GM19239 (cell line): Measurements from ENCODE around the gene KCNJ16.

Source experiments
- DNase-seq: peaks from one replicate; pipeline ENCODE4 v3.0.0; 2011; ENCODE audit warnings: low spot score; ENCODE audit not compliant: insufficient read length
- FAIRE-seq: peaks from 2 replicates; lab custom pipeline; 2011; peaks lifted over from hg19 to GRCh38; lab: Jason Lieb, UNC

KCNJ16 gene

DNA sequence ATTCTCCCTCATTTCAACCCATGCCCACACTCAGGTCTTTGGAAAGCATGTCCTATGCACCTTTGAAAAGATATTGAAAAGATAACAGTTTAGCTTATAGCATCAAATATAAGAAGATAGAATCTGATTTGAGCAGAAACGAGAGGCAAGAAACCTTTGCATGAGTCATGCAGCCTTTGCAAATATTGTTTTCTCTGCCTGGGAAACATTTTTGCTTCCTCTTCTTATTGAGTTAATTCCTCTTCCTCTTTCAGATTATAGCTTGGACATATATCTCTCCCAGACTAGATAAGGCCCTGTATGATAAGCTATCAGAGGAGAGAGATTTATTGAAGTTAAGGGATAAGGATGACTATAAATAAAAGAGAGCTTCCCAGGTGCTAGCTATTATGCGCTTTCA is 48.2 kb downstream of the KCNJ16 start:
- no peak for DNase-seq

DNA sequence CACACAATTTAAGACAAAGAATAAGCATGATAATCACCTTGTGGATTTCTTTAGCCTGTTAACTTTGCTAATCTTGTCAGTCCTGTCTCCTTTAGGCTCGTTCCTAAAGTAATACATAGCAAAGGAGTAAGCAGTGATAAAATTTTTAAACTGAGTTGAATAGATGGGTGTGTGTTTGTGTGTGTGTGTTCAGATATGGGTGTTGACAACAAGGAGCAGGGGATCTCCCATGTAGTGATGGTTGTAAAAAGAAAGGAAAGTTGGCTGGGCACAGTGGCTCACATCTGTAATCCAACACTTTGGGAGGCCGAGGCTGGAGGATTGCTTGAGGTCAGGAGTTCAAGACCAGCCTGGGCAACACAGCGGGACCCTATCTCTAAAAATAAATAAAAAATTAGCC is 49.7 kb downstream of the KCNJ16 start:
- FAIRE-seq (no peak), DNase-seq (no peak)

More for the DNA sequence above, 48.2 kb downstream of the KCNJ16 start:
- FAIRE-seq: no peak

GRCh38 chr17:70127221-70127873 is 52.3 kb downstream of the KCNJ16 start:
- FAIRE-seq (no peak), DNase-seq (no peak)

DNA sequence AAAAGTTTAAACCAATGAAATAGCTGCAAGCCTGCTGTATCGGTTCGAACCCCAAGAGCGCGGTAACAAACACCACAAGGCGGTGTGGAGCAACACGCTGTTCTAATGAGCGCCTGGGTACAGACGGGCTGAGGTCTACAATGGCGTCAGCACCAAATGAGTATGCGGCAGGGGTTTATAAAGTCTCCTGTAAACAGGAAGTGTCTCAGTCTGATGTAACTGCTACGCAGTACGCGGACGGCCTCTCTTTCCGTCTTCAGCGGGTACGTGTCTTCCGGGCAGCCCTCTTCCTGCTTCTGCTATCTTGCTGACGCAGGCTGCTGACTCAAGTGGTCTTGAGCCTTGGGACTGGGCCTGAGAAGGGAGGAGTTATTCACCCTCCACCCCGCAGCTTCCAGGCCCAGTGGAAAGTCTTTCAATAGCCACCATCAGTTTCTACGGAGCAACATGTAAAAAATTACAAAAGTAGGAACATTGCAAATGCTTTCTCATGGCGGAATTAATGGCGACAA is 53.8 kb downstream of the KCNJ16 start:
- FAIRE-seq (no peak), DNase-seq (no peak)

DNA sequence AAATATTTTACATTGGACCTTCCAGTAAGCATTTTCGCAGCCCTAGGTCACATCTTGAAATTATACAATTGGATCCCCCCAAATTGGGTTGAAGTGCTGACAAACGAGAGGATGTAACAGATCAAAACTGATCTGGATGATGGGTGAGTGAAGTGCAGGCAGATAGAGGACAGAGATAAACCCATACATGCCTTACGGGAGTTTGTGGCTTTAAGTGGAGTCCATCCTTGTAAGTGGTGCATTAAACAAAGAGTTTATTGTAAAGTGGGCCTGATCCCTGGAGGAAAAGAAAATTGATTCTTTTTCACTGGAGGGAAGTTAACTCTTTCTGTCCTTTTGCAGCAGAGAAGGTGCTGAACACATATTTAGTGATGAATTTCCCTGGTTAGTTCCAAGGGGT is 55.3 kb downstream of the KCNJ16 start:
- FAIRE-seq (no peak), DNase-seq (no peak)

DNA sequence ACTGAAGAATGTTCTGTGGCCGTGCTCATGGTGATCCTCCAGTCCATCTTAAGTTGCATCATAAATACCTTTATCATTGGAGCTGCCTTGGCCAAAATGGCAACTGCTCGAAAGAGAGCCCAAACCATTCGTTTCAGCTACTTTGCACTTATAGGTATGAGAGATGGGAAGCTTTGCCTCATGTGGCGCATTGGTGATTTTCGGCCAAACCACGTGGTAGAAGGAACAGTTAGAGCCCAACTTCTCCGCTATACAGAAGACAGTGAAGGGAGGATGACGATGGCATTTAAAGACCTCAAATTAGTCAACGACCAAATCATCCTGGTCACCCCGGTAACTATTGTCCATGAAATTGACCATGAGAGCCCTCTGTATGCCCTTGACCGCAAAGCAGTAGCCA is 57.5 kb downstream of the KCNJ16 start:
- no peak for FAIRE-seq
- DNase-seq: no peak

GRCh38 chr17:70134042-70134441 is 59.0 kb downstream of the KCNJ16 start:
- no peak for DNase-seq
- no peak for FAIRE-seq

DNA sequence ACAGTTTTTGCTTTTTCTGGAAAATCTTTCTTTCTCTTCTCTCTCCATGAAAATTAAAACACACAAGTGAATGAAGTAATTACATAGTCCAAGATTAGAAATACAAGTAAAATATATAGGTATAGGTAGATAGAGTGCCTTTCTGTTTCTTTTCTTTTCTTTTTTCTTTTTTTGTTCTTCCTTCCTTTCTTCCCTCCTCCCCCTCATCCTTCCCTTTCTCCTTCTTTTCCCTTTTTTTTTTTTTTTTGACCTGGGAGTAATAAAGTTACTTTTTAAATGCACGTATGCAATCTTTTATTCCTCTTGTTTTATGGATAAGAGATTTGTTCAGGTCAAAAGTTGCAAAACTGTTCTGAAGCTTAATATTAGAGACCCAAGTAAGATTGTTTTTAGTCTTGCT is 59.8 kb downstream of the KCNJ16 start:
- FAIRE-seq: no peak

GRCh38 chr17:70136131-70136530 is 61.1 kb downstream of the KCNJ16 start:
- FAIRE-seq (no peak), DNase-seq (no peak)

More for the DNA sequence above, 59.8 kb downstream of the KCNJ16 start:
- no peak for DNase-seq

DNA sequence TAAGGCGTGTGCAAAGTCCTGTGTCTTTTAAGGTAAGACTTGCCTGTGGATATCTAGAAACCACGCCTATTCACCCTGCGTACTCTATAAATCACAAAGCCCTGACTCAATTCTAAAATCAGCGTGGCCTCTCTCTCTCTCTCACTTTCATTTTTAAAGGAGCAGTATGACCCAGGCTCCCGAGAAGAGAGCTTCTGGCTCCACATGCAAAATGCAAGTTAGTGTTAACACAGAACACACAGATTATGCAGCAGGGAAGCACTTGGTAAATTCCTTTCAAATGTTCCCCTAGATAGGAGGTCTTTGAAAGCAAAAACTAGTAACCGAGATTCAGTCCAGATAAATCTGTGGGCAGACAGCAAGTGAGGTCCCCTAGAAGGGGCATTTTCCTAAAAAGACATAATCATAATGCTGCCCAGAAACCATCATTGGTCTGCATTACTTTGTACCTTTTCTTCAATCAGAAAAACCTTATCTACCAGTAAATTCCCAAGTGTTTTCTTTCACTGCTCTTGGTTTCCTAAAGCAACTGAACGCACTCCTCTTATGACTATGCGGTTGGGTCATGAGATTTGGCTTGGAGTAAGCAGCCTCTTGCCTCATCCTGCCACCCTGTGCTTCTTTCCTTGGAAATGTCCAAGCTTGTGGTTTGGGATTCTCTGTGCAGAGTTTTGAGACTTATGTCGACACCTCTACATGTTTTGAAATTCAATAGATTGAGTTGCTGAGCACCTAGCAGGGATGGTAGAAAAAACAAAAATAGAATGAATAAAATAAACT is 62.6 kb downstream of the KCNJ16 start:
- FAIRE-seq: peak; percentile 90
- peak; percentile 44 for DNase-seq

- FAIRE-seq (no peak), DNase-seq (no peak)
Measured at GRCh38 chr17:70138291-70138865, 63.4 kb downstream of the KCNJ16 start.

DNA sequence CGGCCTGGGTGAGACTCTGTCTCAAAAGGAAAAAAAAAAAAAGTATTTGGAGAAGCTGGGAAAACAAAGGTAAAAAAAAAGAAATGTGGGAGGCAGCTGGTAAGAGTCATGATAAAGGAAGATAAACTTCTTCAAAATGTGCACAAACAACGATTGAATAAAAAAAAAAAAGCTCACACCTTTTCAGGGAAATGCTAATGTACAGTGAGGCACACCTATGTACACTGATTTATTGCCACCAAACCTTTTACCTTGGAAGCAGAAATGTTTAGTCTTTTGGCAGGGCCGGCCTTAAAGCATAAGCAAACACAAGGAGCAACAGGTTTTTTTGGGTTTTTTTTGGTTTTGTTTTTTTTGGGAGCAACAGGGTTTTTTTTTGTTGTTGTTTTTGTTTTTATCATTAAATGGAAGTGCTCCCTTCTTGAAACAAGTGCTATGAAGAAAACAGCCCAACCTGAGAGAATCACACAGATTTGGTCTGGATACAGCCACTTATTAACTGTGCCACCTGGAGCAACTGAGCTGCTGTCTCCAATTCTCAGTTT is 64.5 kb downstream of the KCNJ16 start:
- DNase-seq (no peak), FAIRE-seq (no peak)

DNA sequence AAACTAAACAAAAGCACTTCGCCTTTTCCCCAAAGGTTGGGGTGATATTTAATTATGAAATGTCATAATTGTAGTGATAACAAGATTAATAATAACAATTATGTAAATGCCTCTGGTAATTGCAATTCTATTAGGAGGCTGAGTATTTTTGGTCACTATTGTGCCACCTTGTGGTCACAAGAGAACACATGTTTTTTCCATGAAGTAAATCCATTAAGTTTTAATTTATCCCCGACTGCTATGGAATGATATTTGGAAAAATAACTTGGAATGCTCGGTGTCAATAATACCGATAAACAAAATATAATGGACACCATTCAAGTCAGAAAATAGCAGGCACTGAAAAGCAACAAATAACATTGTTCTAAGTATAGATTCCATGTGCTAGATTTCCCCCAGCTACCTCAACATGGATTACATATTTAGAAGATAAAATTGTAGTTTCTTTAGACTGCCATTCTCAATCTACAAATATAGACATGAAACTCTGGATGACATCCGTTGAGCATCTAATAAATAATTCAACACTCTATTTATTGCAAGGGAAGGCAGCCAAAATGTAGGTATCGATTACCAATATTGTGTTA is 69.3 kb downstream of the KCNJ16 start:
- DNase-seq: no peak
- peak; percentile 75 for FAIRE-seq

- no peak for FAIRE-seq
- DNase-seq: no peak
Measured at GRCh38 chr17:70153210-70153609, 78.2 kb downstream of the KCNJ16 start.

GRCh38 chr17:70157151-70157550 is 82.1 kb downstream of the KCNJ16 start:
- FAIRE-seq (no peak), DNase-seq (no peak)

DNA sequence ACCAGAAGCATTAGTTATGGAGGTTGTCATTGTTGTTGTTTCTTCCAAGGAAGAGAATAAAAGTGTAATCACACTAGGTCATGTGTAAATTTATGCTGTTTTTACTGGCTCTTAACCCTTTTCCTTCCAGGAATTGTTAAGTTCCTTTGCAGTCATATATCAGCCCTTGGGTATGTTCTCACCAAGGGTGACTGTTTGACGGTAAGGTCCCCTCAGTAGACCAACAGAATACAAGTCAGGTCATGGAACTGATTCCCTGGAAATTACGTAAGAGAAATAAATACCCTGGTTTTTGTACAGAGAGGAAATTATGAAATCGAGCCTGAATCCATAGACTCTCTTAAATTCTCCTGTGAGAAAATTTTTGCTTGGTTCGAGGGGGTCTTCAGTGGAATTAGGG is 83.2 kb downstream of the KCNJ16 start:
- no peak for DNase-seq
- no peak for FAIRE-seq

- DNase-seq (no peak), FAIRE-seq (no peak)
Measured at GRCh38 chr17:70158591-70158990, 83.6 kb downstream of the KCNJ16 start.

- no peak for FAIRE-seq
- no peak for DNase-seq
Measured at GRCh38 chr17:70159980-70160379, 85.0 kb downstream of the KCNJ16 start.

DNA sequence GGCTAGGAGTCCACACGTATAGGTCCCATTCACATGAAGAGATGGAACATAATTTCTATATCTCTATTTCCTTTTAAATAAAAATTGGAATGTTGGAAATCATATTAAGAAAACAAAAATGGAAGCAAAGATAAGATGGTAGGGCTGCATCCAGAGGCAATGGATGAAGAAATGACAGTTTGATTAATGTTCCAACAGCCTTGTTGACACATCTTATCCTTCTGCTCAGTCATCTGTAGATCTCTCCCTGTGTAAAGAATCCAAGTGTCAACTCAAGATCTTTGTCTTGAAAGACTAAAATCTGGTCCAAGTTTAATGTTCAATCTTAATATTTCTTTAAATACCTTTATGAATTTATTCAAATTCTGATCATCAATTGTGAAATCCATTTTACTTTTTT is 86.5 kb downstream of the KCNJ16 start:
- DNase-seq: no peak
- no peak for FAIRE-seq

DNA sequence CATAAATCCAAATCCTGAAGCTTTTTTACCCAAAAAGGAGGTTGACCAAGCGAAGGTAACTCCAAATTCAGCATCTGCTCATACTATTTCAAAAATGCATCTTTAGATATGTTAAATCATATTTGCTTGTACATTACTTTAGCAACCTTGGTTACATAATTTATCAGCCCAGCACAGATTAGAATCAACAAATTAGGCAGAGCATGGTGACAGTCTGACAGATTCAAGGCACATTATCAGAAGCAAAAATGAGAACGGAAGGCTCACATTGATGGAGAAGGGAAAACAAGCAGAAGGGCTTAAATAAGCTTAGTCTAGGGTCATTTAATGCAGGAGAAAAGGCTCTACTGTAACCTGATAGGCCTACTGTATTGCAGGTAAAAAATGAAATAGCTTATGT is 90.4 kb downstream of the KCNJ16 start:
- FAIRE-seq: no peak
- no peak for DNase-seq

- no peak for FAIRE-seq
- no peak for DNase-seq
Measured at GRCh38 chr17:70166615-70167014, 91.6 kb downstream of the KCNJ16 start.
